Epithelial cell of alveolus of lung (primary cell): ENCODE results near the gene MAD1L1. TPM values are rescaled to one million over a fixed set of nuclear protein-coding genes. Genes with fewer than 3 reads are reported as not detected.

ENCODE experiments used
- total RNA-seq: library from RNA; depleted of rRNA; stranded (reverse); fragments of >200 nt; gene quantifications from 2 replicates; pipeline ENCODE4 v1.2.1, GENCODE V29; 2015

MAD1L1 gene
- 24.4 and 35.4 TPM in 2 replicates for total RNA-seq

DNA sequence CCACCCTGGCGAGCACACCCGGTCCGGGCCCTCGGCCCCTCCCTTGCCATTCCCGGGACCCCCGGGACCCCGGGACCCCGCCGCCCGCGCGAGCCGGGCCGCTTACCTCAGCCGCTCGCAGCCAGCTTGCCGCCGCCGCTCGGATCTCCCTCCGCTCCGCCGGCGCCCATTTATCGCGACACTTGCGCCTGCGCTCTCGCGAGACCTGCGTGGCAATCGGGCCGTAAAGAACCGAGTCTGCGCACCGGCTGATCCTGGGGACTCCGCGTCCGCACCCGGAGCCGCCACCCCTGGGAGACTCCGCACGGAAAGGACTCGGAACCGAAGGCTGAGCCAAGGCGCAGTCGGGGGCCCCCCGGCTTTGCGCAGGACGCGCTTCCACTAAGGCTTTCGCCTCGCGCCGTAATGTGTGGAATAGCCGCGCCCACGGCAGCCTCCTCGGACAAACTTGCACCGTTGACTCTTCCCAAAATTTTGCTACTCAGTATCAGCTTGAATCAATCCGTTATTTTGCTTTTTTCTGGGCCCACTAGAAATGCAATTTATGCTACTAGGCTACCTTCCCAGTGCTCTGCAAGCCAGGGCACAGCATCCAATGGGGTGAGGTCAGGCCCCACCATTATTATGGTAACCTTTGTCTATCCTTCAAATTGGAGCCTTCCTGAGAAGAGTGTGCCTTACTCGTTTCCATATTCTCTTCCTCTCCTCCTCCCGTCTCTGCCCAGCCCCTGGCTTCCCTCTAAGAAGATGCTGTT is at the start of gene MAD1L1:
TSS of gene MAD1L1 (minus strand) at position 180 of the 755 bp plus-strand sequence. CDS start 2,812 bp downstream, outside the sequence.

GRCh38 chr7:2241580-2242540 is 9.1 kb upstream of the MAD1L1 start, which contains the start of the genes MRM2 and NUDT1:
Gene MRM2 (minus strand): TSS chr7:2242205. CDS start chr7:2242169, 36 bp downstream.
Gene NUDT1 (plus strand): TSS chr7:2242226. CDS start chr7:2244575, 2,349 bp downstream.

Other genes starting within 250 kb of the MAD1L1 start
- 18.9 and 25.9 TPM in 2 replicates for gene MRM2, start 9.3 kb upstream of the MAD1L1 start, total RNA-seq
- 17.6 and 67.5 TPM in 2 replicates for gene NUDT1, start 9.3 kb upstream of the MAD1L1 start, total RNA-seq
- gene SNX8, start 81.5 kb upstream of the MAD1L1 start, total RNA-seq: 32.1 and 45.9 TPM in 2 replicates
- gene EIF3B, start 121.9 kb upstream of the MAD1L1 start, total RNA-seq: 83.0 and 133 TPM in 2 replicates
- 9.3 and 21.6 TPM in 2 replicates for gene CHST12, start 170.7 kb upstream of the MAD1L1 start, total RNA-seq
- gene GRIFIN, start 243.5 kb upstream of the MAD1L1 start, total RNA-seq: not detected in 2 replicates